GM12878 (cell line): ENCODE data around the gene PHEX. TPM values are rescaled to one million over a fixed set of nuclear protein-coding genes. Genes with fewer than 3 reads are reported as not detected.

ENCODE experiments used
- ATAC-seq: fragments of 200-7000 bp; cut with Tn5 transposase; 3 replicates; pipeline ENCODE4 v1.9.1; 2020; ENCODE audit warnings: mild to moderate bottlenecking, moderate library complexity
- BruUV-seq: library from RNA; stranded (reverse); fragments of 400-500 nt; replicated peaks from 2 replicates; lab custom pipeline; 2021; lab: Mats Ljungman, UMichigan
- CTCF ChIA-PET: fragments of 300-600 bp; sonication (Branson Sonifier 250); formaldehyde crosslinking; extraction: SDS; loops from one replicate; lab custom pipeline; 2021; ENCODE audit warnings: inconsistent platforms; lab: Yijun Ruan, JAX
- POLR2A ChIA-PET: fragments of 350-600 bp; formaldehyde crosslinking; extraction: SDS; loops from one replicate; lab custom pipeline; 2021; ENCODE audit warnings: inconsistent platforms; lab: Charles Lee
- RAD21 ChIA-PET: fragments of 300-600 bp; sonication (Branson Sonifier 250); formaldehyde crosslinking; loops from one replicate; lab custom pipeline; 2023; ENCODE audit warnings: antibody characterized with exemption; ENCODE audit not compliant: unreplicated experiment; lab: Charles Lee
- SMC1A ChIA-PET: fragments of 300-600 bp; sonication (Branson Sonifier 250); formaldehyde crosslinking; loops from one replicate; lab custom pipeline; 2023; ENCODE audit not compliant: unreplicated experiment, uncharacterized antibody; lab: Charles Lee
- DNase-seq: peaks from one replicate; pipeline ENCODE4 v3.0.0-alpha.2; 2011; ENCODE audit warnings: low read depth, low spot score
- FAIRE-seq: peaks from 3 replicates; lab custom pipeline; 2011; peaks lifted over from hg19 to GRCh38; lab: Jason Lieb, UNC
- H2AFZ ChIP-seq: 2 replicates; pipeline ENCODE4 v1.6.0; 2011; ENCODE audit warnings: low read depth, low read length, control low read depth; ENCODE audit not compliant: control insufficient read depth
- H3K27ac ChIP-seq: 2 replicates; pipeline ENCODE4 v1.5.1; 2011; ENCODE audit warnings: control low read depth; ENCODE audit not compliant: control insufficient read depth, insufficient read depth
- H3K27me3 ChIP-seq, 2 experiments: replicated peaks in 1 of 2; 2 replicates each; pipeline versions ENCODE4 v1.6.0 to v1.6.1; 2011; ENCODE audit warnings: low read length in 1 of 2; ENCODE audit not compliant: control insufficient read depth in 2 of 2, insufficient read depth in 2 of 2
- H3K36me3 ChIP-seq, 2 experiments: 2 replicates each; pipeline ENCODE4 v1.5.1; 2011; ENCODE audit warnings: low read length in 1 of 2; ENCODE audit not compliant: control insufficient read depth in 2 of 2, insufficient read depth in 2 of 2
- H3K4me1 ChIP-seq: 2 replicates; pipeline ENCODE4 v1.6.1; 2011; ENCODE audit warnings: mild to moderate bottlenecking, low read length, moderate library complexity, mixed read lengths; ENCODE audit not compliant: control insufficient read depth, insufficient read depth
- H3K4me2 ChIP-seq: 2 replicates; pipeline ENCODE4 v1.6.0; 2011; ENCODE audit warnings: control low read depth; ENCODE audit not compliant: control insufficient read depth, insufficient read depth
- H3K4me3 ChIP-seq: fragments of 200-600 bp; sonication (generic); 2 replicates; pipeline ENCODE4 v1.5.1; 2016
- H3K79me2 ChIP-seq: 2 replicates; pipeline ENCODE4 v1.6.0; 2011; ENCODE audit warnings: low read length; ENCODE audit not compliant: control insufficient read depth, insufficient read depth
- H3K9ac ChIP-seq: 2 replicates; pipeline ENCODE4 v1.8.0; 2011; ENCODE audit warnings: low read length, control low read depth, mixed read lengths; ENCODE audit not compliant: control insufficient read depth, insufficient read depth
- H3K9me3 ChIP-seq: replicated peaks from 3 replicates; pipeline ENCODE4 v1.5.1; 2011; ENCODE audit warnings: mild to moderate bottlenecking, low read length; ENCODE audit not compliant: control insufficient read depth, insufficient read depth
- H4K20me1 ChIP-seq: 2 replicates; pipeline ENCODE4 v1.6.0; 2011; ENCODE audit not compliant: control insufficient read depth, insufficient read depth
- ATF7 ChIP-seq: fragments of 450-650 bp; IDR thresholded peaks from 2 replicates; pipeline ENCODE4 v1.6.1; 2016; ENCODE audit warnings: low read depth, mild to moderate bottlenecking
- BCL11A ChIP-seq: IDR thresholded peaks from 2 replicates; pipeline ENCODE4 v1.6.1; 2011; ENCODE audit warnings: low read depth, low read length
- BCLAF1 ChIP-seq: fragments of 450-650 bp; IDR thresholded peaks from 2 replicates; pipeline ENCODE4 v1.6.1; 2017; ENCODE audit warnings: antibody characterized with exemption, mild to moderate bottlenecking, moderate library complexity
- HDAC2 ChIP-seq: fragments of 200-600 bp; sonication (generic); IDR thresholded peaks from 2 replicates; pipeline ENCODE4 v1.6.1; 2017
- KAT2A ChIP-seq: conservative IDR thresholded peaks from 2 replicates; pipeline ENCODE4 v1.6.1; 2011; ENCODE audit warnings: low read depth, low read length; ENCODE audit not compliant: control insufficient read depth
- LARP7 ChIP-seq: fragments of 450-650 bp; IDR thresholded peaks from 2 replicates; pipeline ENCODE4 v1.6.1; 2017; ENCODE audit warnings: mild to moderate bottlenecking
- MYC ChIP-seq: IDR thresholded peaks from 2 replicates; pipeline ENCODE4 v1.6.1; 2011; ENCODE audit warnings: mild to moderate bottlenecking, low read length, moderate library complexity, inconsistent platforms; ENCODE audit not compliant: insufficient read depth, insufficient replicate concordance, insufficient read length, severe bottlenecking
- PKNOX1 ChIP-seq: fragments of 450-650 bp; IDR thresholded peaks from 2 replicates; pipeline ENCODE4 v1.6.1; 2016; ENCODE audit warnings: mild to moderate bottlenecking
- POLR2A ChIP-seq: IDR thresholded peaks from 2 replicates; pipeline ENCODE4 v1.6.1; 2011; ENCODE audit warnings: low read depth, mild to moderate bottlenecking, low read length
- POLR2AphosphoS5 ChIP-seq: IDR thresholded peaks from 2 replicates; pipeline ENCODE4 v1.6.1; 2011; ENCODE audit warnings: mild to moderate bottlenecking, low read length, inconsistent platforms
- REST ChIP-seq: IDR thresholded peaks from 2 replicates; pipeline ENCODE4 v1.6.1; 2012; ENCODE audit warnings: mild to moderate bottlenecking, low read depth, low read length
- RFX5 ChIP-seq: IDR thresholded peaks from 2 replicates; pipeline ENCODE4 v1.6.1; 2011; ENCODE audit warnings: low read depth, low read length, improper control_type of control experiment
- RUNX3 ChIP-seq: IDR thresholded peaks from 2 replicates; pipeline ENCODE4 v1.6.1; 2012; ENCODE audit warnings: low read length, inconsistent platforms
- SMAD1 ChIP-seq: fragments of 450-650 bp; IDR thresholded peaks from 2 replicates; pipeline ENCODE4 v1.6.1; 2018; ENCODE audit warnings: mild to moderate bottlenecking, low read depth; ENCODE audit not compliant: partially characterized antibody
- SREBF1 ChIP-seq: IDR thresholded peaks from 2 replicates; pipeline ENCODE4 v1.6.1; 2012; ENCODE audit warnings: mild to moderate bottlenecking, low read length
- TCF3 ChIP-seq: IDR thresholded peaks from 2 replicates; pipeline ENCODE4 v1.6.1; 2012; ENCODE audit warnings: low read depth, mild to moderate bottlenecking, low read length, borderline replicate concordance; ENCODE audit not compliant: insufficient read depth
- YY1 ChIP-seq: IDR thresholded peaks from 2 replicates; pipeline ENCODE4 v1.6.1; 2011; ENCODE audit warnings: low read depth, mild to moderate bottlenecking, low read length
- ZNF622 ChIP-seq: fragments of 450-650 bp; IDR thresholded peaks from 2 replicates; pipeline ENCODE4 v1.6.1; 2017; ENCODE audit warnings: mild to moderate bottlenecking, inconsistent platforms
- WGBS: methylation state at CpG from one replicate; pipeline ENCODE4 v1.1.6; 2016; ENCODE audit warnings: low lambda C conversion rate; ENCODE audit not compliant: insufficient replicate concordance, insufficient coverage; ENCODE audit errors: missing lambda C conversion rate; 5-methylcytosine and 5-hydroxymethylcytosine counted together
- in situ Hi-C: fragments of 300-500 bp; cut with MboI; formaldehyde crosslinking; loops from 9 replicates; pipeline ENCODE4 v1.14.3; 2018; ENCODE audit warnings: mixed read lengths
- intact Hi-C: fragments of 100-400 bp; cut with micrococcal nuclease; formaldehyde crosslinking; loops from one replicate; pipeline ENCODE4 v1.14.2; 2022; ENCODE audit not compliant: unreplicated experiment
- polyA plus RNA-seq, 11 experiments: library from polyadenylated mRNA; depleted of rRNA in 4 of 11; unstranded in 6 of 11; stranded (reverse) in 5 of 11; fragments of >200 nt; fragmentation: Nextera tagmentation in 4 of 11; fragmentation: Illumina TruSeq in 1 of 11; extraction: Ambion mirVana in 4 of 11; extraction: Trizol in 1 of 11; gene quantifications; 1 replicate in 1 of 11; 2 replicates in 10 of 11; pipeline versions ENCODE4 v1.2.1 to v1.2.3, GENCODE V29; 2011 to 2016; ENCODE audit warnings: inconsistent platforms in 2 of 11, missing spikeins in 2 of 11, low read depth in 1 of 11
- total RNA-seq, 4 experiments: library from RNA; depleted of rRNA in 3 of 4; stranded (reverse); fragments of >200 nt in 3 of 4; fragmentation: Illumina TruSeq in 1 of 4; extraction: Trizol in 1 of 4; gene quantifications; 2 replicates each; pipeline versions ENCODE4 v1.2.1 to v1.2.3, GENCODE V29; 2013 to 2021

The PHEX gene
- total and polyA plus RNA-seq, 10 of the 15 experiments (the other 5 are each of a cell fraction or from before 2014, with no cell fraction given): 0.12 to 97.2 (median 0.55) TPM

- intact Hi-C loops (no loop called here), in situ Hi-C loops (no loop called here)
- ChIA-PET CTCF (interaction anchor here (0.6 to 0.7 kb wide), 2 partner anchors 50 to 166 kb away, joined by 3 to 4 read pairs; no protein-coding TSS in a partner anchor), RAD21 (interaction anchor here (1.0 kb wide), 1 partner anchor 97 kb away, joined by 3 read pairs; no protein-coding TSS in a partner anchor), POLR2A (no interaction called here), SMC1A (interaction anchor here (0.9 to 2.2 kb wide), 3 partner anchors 10 to 50 kb away, joined by 3 to 6 read pairs (median 5); no protein-coding TSS in a partner anchor)
- Histone ChIP-seq H2AFZ (no peak overlapping the region), H3K4me2 (no peak overlapping the region), H3K36me3 (no peaks in the 10 kb centered on the region), H3K9me3 (no peaks in the 10 kb centered on the region; the same call in 2 of the 3 replicates), H3K27ac (no peak overlapping the region), H4K20me1 (no peaks in the 10 kb centered on the region), H3K27me3 (no peaks in the 10 kb centered on the region), H3K4me1 (no peaks in the 10 kb centered on the region), H3K79me2 (no peaks in the 10 kb centered on the region), H3K4me3 (no peak overlapping the region), H3K9ac (no peak overlapping the region)
- FAIRE-seq (no peak), DNase-seq (no peak), ATAC-seq (no peak)
- no peak for TF ChIP-seq RFX5
- no peak for TF ChIP-seq ATF7
- TF ChIP-seq BCL11A: no peak
- TF ChIP-seq REST: no peak
- TF ChIP-seq YY1: no peak
- TF ChIP-seq MYC: no peak
- no peak for TF ChIP-seq SMAD1
- TF ChIP-seq BCLAF1: no peak
- no peak for TF ChIP-seq POLR2AphosphoS5
- TF ChIP-seq HDAC2: no peak
- TF ChIP-seq LARP7: no peak
- no peak for TF ChIP-seq SREBF1
- no peak for TF ChIP-seq PKNOX1
- no peak for TF ChIP-seq POLR2A
- no peak for TF ChIP-seq RUNX3
- TF ChIP-seq ZNF622: no peak
- TF ChIP-seq KAT2A: no peak
- TF ChIP-seq TCF3: no peak
- 57% methylated on average over 4 of the region's 4 CpGs for WGBS
- BruUV-seq: no TSS peak
Observed at GRCh38 chrX:22086003-22086402, 53.9 kb downstream of the PHEX start.
